Colon (tissue), 2 donors: ENCODE data around the gene P2RY4.
"Not testable (repeated sequence)": the region's sequence is repeated elsewhere in the genome, so short reads cannot be mapped to it uniquely, and the experiment has no call there.

Experiments used
- FAIRE-seq: peaks from 2 replicates; lab custom pipeline; 2012; peaks lifted over from hg19 to GRCh38; lab: Jason Lieb, UNC
- donor health status: control.
- donor health status: control.

Gene P2RY4

DNA sequence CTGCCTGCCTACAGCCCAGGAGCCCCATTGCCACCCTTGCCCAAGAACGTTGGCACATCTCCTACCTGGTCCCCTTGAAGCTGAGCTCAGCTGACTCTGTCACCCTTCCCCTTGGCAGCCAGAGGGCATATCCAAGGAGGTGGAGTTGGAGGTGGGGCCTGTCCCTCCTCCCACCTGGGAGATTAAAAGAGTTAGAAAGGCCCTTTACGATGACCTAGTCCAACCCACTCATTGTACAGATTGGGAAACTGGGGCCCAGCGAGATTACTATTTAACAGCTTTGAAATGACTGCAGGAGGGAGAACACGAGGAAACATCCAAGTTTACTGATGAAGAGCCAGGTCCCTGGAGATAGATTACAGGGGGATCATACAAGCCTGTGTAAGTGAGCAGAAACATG is at the start of gene P2RY4:
Gene P2RY4 (minus strand): TSS at position 101 of the 400 bp plus-strand sequence. CDS start 580 bp downstream, outside the sequence.
- FAIRE-seq, result no peak

DNA sequence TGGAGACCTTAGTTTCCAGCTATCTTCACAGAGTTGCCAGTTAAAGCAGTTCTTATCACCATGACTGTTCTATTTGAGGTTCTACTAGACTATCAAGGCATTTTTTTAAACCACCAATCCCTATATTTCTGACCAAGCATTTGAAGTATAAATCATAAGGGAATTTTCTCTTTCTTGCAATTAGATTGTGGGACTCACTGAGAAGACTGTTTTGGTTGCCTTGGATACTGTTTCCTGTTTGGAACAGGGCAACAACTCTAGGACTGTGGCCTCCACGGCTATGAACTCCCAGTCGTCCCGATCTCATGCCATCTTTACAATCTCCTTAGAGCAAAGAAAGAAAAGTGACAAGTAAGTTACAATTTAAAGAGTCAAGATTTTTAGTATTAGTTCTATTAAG is 41.7 kb upstream of the P2RY4 start:
- no peak for FAIRE-seq

DNA sequence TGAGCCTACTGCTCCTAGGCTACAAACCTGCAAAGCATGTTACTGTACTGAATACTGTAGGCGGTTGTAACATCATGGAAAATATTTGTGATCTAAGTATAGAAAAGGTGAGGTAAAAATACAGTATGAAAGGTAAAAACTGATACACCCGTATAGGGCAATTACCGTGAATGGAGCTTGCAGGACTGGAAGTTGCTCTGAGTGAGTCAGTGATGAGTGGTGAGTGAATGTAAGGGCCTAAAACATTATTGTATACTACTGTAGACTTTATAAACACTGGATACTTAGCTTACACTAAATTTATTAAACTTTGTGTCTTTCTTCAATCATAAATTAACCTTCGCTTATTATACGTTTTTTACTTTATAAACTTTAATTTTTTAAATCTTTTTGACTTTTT is 33.6 kb upstream of the P2RY4 start:
- FAIRE-seq, result peak; percentile 92

DNA sequence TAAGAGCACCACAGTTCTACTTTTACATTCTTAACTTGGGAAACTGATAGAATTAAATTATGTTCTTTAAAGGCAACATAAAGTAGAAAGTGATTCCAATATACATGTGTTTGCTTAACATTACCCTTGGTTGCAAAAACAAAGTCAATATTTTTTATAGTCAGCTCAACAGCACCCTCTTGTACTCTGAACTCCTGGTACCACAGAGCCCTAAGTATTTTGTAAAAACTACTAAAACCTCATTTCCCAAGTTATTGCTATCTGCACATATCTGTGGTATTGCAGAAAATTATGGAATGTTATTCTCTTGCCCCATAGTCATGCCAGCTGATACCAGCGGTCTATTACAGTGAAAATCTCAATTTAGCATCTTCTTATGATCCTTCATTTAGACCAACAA is 32.8 kb upstream of the P2RY4 start:
- FAIRE-seq, result no peak

DNA sequence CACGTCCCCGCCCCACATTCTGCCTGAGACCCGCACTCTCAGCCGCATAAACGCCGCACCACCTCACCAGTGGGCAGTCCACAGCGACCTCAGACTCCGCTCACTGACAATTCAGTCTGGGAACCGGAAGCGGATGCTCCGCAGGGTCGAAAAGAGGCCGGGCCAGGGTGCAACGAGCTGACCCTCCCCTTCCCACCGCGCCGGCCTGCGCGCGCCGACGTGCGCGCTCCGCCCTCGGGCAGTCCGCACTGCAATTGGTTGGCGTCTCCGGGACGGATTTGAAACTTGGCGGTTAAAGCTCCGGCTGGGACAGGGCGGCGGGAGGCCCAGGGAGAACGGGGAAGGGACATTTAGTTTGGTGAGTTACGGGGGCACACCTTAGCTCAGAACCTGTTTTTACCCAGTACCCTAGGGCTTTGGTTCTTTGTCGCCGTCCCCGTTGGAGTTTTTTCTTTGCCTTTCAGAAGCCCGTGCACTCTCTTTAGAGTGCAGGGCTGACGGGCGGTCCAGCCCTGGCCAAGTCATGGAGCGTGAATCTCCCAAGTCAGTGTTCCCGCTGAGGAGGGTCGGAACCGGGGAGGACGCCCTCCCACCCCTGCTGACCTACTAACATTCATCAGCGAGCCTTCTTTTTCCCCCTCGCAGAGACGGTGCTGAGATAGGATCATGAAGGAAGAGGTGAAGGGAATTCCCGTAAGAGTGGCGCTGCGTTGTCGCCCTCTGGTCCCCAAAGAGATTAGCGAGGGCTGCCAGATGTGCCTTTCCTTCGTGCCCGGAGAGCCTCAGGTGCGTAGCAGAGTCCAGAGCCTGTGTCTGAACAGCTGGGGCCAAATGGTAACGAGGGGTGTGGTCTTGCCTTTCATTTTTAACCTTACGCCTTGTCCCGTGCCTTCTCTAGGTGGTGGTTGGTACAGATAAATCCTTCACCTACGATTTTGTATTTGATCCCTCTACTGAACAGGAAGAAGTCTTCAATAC is 30.1 kb upstream of the P2RY4 start, which contains the start of the genes KIF4A and PDZD11:
Gene KIF4A (plus strand): TSS at position 312 of the 978 bp plus-strand sequence. CDS start 355 bp downstream, at position 667.
Gene PDZD11 (minus strand): TSS at position 135 of the 978 bp plus-strand sequence. CDS start 586 bp downstream, outside the sequence.
- FAIRE-seq, result no peak

DNA sequence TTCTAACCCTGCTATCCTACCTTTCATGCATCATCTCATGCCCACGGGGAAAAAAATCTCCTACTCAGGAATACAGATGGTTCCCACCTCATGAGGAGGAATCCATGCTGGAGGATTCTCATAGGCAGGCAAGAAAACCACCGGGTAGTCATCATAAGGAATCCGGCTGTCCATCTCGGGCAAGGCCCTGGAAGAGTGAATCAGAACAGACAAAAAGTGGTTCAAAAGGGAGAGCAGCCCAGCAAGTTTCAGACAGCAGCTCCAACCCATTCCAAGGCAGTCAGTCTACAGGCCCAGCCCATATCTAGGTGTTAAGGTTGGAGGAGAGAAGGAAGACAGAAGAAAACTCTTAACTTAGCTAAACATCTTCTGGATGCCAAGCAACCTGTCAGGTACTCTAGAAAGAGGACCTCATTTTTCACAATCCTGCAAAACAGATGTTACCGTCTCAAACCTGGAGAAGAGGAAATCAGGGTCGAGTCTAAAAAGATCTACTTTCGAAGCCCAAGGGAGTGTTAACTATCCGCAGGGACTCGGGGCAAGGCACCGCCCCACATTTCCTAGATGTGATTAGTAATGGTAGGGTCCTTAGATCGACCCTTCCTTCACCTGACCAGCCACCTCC is 29.3 kb upstream of the P2RY4 start:
- FAIRE-seq, result no peak

DNA sequence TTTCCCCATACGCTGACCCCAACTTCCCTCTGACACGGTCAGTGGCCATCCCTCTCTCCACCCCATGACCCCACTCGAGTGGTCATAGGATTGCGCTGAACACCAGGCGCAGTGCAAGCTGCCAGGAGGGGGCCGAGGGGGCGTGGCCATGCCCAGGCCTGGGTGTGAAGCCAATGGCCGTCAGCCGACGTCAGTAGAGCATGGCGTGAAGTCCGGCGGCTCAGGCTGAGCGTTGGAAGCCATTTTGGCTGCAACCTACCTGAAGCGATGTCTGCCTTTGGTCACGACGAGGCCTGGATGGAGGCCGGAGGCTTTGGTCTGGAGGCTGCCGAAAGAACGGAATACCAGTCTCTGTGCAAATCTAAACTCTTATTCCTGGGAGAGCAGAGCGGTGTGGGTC is 21.9 kb upstream of the P2RY4 start, which contains the start of gene RAB41:
Gene RAB41 (plus strand): TSS at position 222 of the 400 bp plus-strand sequence. CDS start 46 bp downstream, at position 268.
- no peak for FAIRE-seq

DNA sequence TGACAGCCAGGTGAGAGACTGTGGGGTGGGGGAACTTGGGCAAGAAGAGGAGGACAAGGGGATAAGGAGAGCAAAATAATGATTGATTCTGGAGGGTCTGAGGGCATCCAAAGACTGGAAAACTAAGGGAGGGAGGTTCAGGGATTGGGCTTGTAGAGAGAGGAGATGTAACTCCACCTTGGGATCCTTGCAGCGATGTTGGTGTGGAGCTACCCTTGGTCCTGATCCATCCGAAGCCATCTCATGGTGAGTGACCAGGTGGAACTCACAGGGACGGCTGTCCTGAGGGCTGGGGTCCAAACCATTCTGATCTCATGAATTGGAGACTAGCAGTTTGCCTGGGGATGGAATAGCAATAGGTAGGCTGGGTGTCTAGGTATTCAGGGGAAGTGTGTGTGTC is 20.6 kb upstream of the P2RY4 start:
- no peak for FAIRE-seq

DNA sequence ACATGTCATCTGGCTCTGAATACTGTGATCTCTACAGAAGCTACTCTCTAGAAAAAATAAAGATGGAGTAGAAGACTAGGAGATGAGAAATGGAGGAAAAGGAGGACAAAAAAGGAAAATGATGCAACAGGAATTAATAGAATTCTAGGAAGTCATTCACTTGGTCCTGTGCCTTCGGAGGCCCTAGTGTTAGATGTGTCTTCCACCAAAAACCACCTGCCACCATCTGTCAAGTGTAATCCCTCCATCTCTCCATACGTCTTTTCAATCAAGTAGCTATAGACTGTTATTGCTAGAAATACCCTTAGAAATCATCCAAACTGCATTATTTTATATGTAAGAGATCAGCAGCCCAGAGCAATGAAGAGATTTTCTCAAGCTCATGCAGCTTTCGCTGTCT is 19.1 kb upstream of the P2RY4 start:
- no peak for FAIRE-seq

DNA sequence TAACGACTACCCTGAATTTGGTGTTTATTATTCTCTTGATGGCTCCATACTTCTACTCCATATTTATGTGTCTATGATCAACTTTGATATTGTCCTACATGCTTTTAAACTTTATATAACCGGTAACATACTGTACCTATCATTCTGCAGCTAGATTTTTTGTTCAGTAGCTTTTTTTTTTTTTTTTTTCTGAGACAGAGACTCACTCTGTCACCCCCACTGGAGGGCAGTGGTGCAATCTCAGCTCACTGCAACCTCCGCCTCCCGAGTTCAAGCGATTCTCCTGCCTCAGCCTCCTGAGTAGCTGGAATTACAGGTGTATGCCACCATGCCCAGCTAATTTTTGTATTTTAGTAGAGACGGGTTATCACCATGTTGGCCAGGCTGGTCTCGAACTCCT is 14.0 kb upstream of the P2RY4 start:
- FAIRE-seq, result not testable (repeated sequence)

DNA sequence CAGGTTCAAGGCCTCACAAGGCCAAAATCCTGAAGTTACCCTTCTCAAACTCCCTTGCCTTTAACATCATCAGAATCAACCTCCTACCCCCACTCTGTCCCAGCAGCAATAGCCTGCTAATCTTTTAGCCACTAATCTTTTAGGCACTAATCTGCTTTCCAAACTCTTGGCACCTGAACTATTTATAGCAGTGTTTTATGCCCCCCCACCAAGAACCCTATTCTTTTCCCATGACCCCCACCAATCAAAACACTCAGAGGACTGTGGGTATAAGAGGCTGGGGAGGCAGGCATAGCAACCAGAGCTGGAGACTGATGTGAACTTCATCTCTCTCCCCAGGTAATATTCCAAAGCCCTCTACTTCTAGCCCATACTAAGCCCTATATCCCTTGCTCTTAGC is 8.0 kb upstream of the P2RY4 start, which contains the start of gene ARR3:
Gene ARR3 (plus strand): TSS at position 301 of the 400 bp plus-strand sequence. CDS start 1,052 bp downstream, outside the sequence.
- no peak for FAIRE-seq

DNA sequence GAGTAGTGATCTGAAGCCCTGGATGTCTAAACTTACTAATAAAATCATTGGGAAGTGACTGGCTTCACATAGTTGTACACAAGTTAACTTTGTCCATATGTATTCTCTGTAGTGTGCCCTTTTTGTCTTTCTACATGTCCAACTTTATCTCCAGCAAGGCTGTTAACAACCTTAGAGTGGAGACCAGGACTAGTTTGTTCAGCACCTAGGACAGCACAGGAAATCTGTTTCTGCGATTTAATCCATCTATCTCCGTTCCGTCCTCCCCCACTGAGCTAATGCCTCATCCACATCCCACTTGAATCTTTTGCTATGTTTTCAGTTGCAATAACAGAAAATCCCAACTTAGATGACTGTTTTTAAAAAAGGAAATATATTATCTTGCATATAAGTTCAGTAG is 4.8 kb upstream of the P2RY4 start:
- no peak for FAIRE-seq

DNA sequence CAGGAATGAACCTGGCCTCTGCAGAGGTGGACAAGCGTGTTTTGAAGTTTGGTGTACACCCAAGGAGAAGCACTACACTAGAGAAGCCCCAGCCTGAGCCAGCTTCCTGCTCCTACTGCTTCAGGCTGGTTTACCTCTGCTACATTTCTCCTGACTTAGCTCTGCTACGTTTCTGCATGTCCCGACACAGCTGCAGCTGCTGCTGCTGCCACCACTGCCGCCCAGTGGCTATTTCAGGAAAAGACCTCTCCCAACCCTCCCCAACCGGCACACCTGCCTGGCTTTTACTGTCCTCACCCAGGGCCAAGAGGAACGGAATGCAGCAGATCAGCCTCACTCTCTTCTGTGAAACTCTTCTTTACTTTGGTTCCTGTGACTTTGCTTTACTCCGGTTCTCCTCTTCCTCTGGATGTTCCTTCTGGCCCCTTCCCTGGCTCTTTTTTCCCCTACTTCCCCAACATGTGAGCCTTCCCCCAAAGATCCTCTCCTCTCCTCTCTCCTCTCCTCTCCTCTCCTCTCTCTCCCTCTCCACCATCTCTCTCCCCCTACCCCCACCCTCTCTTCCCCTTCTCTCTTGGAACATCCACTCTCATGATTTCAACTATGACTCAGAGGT is 3.1 kb upstream of the P2RY4 start:
- no peak for FAIRE-seq

DNA sequence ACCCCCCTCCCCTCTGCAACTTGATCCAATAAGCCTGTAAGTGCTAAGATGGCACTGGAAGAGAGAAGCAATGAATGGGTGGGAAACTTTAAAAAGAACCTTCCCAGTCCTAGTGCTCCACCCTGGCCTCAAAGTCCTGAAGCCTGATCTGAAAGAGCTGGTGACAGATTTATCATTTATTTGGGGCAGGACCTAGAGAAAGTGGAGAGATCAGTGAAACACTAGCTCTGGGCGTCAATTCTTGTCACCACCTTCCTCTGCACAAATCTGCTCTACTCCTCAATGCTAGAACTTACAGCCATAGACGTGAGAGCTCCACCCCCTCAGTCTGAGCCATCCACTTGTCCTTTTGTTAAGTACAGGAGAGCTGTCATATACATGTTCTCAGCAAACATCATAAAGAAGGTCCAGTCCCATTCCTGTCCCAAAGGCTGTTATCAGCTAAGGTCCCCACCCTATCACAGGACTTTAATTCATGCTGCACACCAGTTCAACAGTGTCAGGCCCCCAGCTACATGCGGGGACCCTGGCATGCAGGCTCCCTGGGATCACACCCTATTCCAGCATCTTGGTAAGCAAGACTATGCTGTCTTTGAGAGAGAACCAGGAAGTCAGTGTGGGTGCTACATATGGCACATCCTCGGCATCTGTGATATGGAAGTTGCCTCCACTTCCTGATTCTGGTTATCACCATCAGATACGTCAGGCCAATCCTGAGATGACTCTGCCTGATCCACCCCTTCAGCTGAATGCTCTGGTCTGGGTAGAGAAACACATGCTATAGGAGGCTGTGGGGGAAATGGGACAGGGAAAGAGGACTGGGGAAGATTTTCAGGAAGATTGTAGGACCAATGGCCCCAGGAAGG is 2.3 kb downstream of the P2RY4 start:
- FAIRE-seq, result no peak

DNA sequence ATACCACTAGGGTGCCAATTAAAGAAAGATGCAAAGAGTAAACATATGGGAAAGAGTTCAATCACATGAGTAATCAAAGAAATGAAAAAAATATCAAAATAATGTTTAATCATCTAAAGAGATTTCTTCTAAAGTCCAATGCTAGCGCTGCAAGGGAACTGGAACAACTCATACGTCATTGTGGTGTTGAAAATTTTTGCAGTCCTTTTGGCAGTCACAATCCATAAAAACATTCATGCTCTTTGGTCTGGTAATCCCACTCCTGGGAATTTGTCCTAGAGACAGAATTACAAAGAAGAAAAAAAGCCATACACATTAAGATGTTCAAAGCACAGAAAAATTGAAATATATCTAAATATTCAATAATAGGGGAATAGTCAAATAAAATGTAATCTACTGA is 4.6 kb downstream of the P2RY4 start:
- peak; percentile 38 for FAIRE-seq

DNA sequence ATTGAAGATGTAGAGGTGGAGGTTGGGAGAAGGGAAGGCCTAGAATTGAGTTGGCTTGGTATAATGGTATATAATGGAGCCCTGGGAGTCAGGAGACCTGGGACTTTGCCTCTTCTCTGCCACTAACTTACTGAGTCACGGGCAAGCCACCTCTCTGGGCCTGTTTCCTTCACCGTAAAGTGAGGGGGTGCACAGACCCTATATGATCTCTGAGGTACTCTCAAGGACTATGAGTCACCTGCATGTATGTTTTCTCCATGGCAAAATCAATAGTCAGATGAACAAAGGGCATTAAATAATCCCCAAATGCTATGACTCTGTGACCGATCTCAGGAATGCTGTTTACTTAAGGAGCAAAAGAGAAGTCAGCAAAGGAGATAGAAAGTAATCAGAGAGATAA is 5.1 kb downstream of the P2RY4 start:
- no peak for FAIRE-seq

DNA sequence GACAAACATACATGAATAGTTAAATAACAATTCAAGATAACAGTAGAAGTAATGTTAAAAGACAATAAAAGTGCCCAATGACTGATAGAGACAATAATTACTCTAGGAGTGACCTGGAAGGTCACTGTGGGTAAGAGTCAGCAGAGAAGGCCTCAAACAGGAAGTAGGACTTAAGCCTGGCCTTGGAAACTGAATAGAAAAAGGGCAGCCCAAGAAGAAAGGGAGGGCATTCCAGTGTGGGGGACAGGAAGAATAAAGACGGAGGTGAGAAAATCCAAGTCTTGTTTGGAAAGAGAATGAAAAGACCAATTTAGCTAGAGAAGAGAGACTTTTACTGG is 6.0 kb downstream of the P2RY4 start:
- no peak for FAIRE-seq

DNA sequence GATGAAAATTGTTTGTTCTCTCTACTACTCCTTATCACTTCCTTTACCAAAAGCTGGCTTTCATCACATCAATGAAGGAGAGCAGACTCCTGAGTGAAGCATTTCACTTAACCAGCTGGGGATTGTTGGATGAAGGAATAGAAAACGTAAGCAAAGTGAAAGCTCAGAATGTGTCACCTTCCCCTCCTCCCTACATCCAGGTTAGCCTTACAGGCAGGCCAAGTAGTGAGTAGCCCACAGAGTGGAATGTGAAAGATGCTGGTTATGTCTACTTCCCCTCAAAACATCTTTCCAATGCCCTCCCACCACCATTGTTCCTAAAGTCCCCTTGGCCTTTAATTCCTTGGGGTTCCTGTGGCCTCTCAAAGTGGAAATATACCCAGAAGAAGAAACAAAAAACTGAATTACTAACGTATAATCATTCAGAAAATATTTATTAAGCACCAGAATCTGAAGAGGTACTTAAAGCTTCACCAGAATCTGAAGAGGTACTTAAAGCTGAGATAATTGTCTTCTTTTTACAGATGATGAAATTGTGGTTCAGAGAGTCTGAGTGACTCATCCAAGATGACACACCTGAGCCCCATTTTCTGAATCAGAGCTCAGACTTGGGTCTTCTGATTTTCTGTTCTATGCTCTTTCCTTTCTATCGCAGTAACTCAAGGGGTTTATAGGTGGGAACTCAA is 6.5 kb downstream of the P2RY4 start:
- no peak for FAIRE-seq

DNA sequence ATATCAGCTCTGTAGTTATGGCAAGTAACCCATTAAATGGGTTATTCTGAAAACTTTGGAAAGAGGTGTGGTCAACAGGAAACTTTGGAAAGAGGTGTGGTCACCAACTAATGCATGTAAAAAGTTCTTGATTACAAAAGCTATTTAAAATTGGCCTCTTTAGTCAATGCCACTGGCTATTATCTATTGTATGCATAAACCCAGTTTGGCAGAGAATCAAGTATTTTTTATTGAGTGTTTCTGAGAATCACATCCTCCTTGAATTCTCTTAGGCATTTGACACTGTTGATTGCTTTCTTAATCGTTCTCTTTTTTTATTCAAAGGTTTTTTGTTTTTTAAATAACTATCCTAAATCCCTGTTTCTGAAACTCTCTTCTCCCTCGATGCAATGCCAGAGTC is 7.5 kb downstream of the P2RY4 start:
- no peak for FAIRE-seq

DNA sequence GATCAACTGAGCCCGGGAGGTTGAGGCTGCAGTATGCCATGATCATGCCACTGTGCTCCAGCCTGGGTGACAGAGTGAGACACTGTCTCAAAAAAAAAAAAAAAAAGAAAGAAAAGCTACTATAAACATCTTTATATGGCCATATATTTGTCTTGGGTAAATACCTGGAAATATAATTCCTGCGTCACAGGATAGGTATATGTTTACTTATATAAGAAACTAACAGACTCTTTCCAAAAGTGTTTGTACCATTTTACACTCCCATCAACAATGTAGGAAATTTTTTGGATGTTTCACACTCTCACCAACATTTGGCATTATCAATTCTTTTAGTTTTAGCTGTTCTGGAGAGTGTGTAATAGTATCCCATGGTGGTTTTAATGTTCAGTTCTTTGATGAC is 12.8 kb downstream of the P2RY4 start:
- FAIRE-seq, result peak; percentile 24

DNA sequence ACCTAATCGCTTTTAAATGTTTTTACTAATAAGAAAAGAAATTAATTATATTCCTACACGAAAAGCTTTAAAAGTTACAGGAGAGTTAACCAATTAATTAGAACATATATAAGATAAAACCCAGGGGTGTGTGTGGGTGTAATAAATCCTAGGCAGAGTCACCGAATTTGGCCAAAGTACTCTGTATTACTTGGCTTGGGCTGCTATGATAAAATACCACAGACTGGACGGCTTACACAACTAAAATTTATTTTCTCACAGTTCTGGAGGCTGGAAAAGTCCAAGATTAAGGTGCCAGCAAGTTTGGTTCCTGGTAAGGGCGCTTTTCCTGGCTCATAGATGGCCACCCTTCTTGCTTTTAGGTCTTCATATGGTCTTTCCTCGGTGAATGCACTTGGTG is 15.1 kb downstream of the P2RY4 start:
- FAIRE-seq, result no peak
